Activated CD4-positive, CD25-positive, alpha-beta regulatory T cell treated with anti-CD3 and anti-CD28 coated beads, Interleukin-2, amount 50 U/mL, for 16 hours (primary cell): Measurements from ENCODE around the gene TM7SF3.

ENCODE experiments used
- DNase-seq: peaks from one replicate; pipeline ENCODE4 v3.0.0-alpha.2; 2020; ENCODE audit warnings: low read depth, low spot score

The TM7SF3 gene

GRCh38 chr12:27015730-27016076, 1.5 kb upstream of the TM7SF3 start:
- no peak for DNase-seq

- peak; percentile 11 for DNase-seq
These were observed 910 bp upstream of the TM7SF3 start for GRCh38 chr12:27014859-27015729.

- no peak for DNase-seq
These were observed 536 bp downstream of the TM7SF3 start for GRCh38 chr12:27013611-27014084.

- DNase-seq, result no peak
These were observed 1.3 kb downstream of the TM7SF3 start for GRCh38 chr12:27012982-27013255.

- no peak for DNase-seq
These were observed 1.8 kb downstream of the TM7SF3 start for GRCh38 chr12:27012239-27012981.

- DNase-seq, result no peak
These were observed 4.3 kb downstream of the TM7SF3 start for GRCh38 chr12:27009881-27010301.

- no peak for DNase-seq
These were observed 6.1 kb downstream of the TM7SF3 start for GRCh38 chr12:27008081-27008480.

GRCh38 chr12:27006797-27007467, 7.3 kb downstream of the TM7SF3 start:
- no peak for DNase-seq

GRCh38 chr12:27005495-27005894, 8.7 kb downstream of the TM7SF3 start:
- no peak for DNase-seq

- no peak for DNase-seq
These were observed 10.5 kb downstream of the TM7SF3 start for GRCh38 chr12:27003421-27004381.

- DNase-seq, result no peak
These were observed 12.0 kb downstream of the TM7SF3 start for GRCh38 chr12:27002141-27002540.

GRCh38 chr12:27001663-27002062, 12.5 kb downstream of the TM7SF3 start:
- no peak for DNase-seq

- DNase-seq, result no peak
These were observed 13.2 kb downstream of the TM7SF3 start for GRCh38 chr12:27000961-27001360.

GRCh38 chr12:26997003-26997402, 17.2 kb downstream of the TM7SF3 start:
- DNase-seq, result no peak

- DNase-seq, result no peak
These were observed 18.5 kb downstream of the TM7SF3 start for GRCh38 chr12:26995706-26996105.

- no peak for DNase-seq
These were observed 20.1 kb downstream of the TM7SF3 start for GRCh38 chr12:26994109-26994508.

GRCh38 chr12:26991826-26992225, 22.4 kb downstream of the TM7SF3 start:
- no peak for DNase-seq

GRCh38 chr12:26989873-26990272, 24.3 kb downstream of the TM7SF3 start:
- no peak for DNase-seq

GRCh38 chr12:26988703-26989102, 25.5 kb downstream of the TM7SF3 start:
- DNase-seq, result no peak

GRCh38 chr12:26987634-26988424, 26.4 kb downstream of the TM7SF3 start:
- DNase-seq, result no peak

GRCh38 chr12:26982866-26983265, 31.3 kb downstream of the TM7SF3 start:
- DNase-seq, result no peak
